ENCODE results near the gene LAPTM4A. TPM values are rescaled to one million over a fixed set of nuclear protein-coding genes. Genes with fewer than 3 reads are reported as not detected.

LAPTM4A gene
- total and polyA plus RNA-seq, 2 of the 4 experiments (the other 2 are of a cell fraction) = 97.7 to 401 TPM

DNA sequence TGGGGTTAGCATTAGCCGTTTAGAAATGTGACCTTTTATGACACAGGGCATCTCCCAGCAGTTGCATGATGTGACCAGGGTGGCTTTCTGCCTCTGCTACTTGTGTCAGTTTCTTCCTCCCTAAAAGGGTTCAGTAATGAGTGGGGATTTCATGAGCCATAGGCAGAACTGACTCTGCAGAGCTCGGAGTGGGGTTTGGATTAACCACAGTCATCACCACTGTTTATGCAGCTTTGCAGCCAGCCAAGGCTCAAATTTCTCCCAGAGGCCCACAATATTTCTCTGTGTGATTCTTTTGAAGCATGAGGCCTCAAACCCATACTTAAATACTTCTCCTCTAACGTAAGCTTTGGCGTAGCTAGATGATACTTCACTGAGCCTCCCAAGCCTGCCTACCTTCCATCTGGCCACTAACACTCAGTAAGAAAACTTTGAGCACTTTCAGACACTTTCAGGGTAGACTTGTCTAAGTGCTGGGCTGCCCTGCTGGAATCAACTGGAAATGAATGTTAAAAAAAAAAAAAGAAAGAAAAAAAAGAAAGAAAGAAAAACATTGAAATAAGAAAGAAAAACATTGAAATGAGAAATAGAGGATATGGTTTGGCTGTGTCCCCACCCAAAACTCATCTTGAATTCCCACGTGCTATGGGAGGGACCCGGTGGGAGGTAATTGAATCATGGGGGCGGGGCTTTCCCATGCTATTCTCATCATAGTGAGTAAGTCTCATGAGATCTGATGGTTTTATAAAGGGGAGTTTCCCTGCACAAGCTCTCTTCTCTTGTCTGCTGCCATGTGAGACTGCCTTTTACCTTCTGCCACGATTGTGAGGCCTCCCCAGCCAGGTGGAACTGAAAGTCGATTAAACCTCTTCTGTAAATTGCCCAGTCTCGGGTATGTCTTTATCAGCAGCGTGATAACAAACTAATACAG is 11.5 kb upstream of the LAPTM4A start:
- peaks cover 7% of the 10 kb centered on the region for H3K9me3 ChIP-seq (ENCODE audit: control insufficient read depth, insufficient read depth, low read length)
- dilution Hi-C loops (cut with HindIII; ENCODE audit: low sequenced_read_pairs, unreplicated experiment) = no loop called here
- peak overlapping the region; percentile 77; the same call in 1 of the 2 replicates for H3K14ac ChIP-seq (replicated peaks; ENCODE audit: low read depth, low read length)
- peaks cover 0 to 8% of the 10 kb centered on the region in 2 experiments; a peak in 2 of 4 replicates for H3K79me1 ChIP-seq (ENCODE audit: low read depth in 1 of 2, low read length in 2 of 2)
- in situ Hi-C loops (cut with MboI; ENCODE audit: low sequenced_read_pairs) = no loop called here
- H3K4me2 ChIP-seq (ENCODE audit: low read depth, low read length) = peak overlapping the region; percentile 75
- peak overlapping the region; percentile 34; the same call in 1 of the 2 replicates for H3K9ac ChIP-seq (ENCODE audit: low read depth, low read length)
- H4K5ac ChIP-seq (ENCODE audit: low read depth, low read length) = peak overlapping the region; percentile 84
- H2AK9ac ChIP-seq (replicated peaks; ENCODE audit: low read depth, low read length, poor library complexity) = peak overlapping the region; percentile 2
- peaks cover 23% of the 10 kb centered on the region for H3K4me1 ChIP-seq (ENCODE audit: control insufficient read depth, insufficient read depth, low read length)
- peak; percentile 99 for DNase-seq
- no peak overlapping the region for H2AFZ ChIP-seq (replicated peaks; ENCODE audit: low read length, poor library complexity)
- peak overlapping the region; percentile 89 for H3K18ac ChIP-seq (ENCODE audit: low read depth, low read length)
- TF ChIP-seq USF2 (IDR thresholded peaks at IDR 0.05; ENCODE audit: low read depth, low read length) (no peak), POLR2A (IDR thresholded peaks at IDR 0.05; ENCODE audit: low read depth, low read length) (no peak), MAFK (IDR thresholded peaks at IDR 0.05; ENCODE audit: low read depth, low read length) (peak; percentile 20; the same call in 1 of the 2 replicates), MXI1 (IDR thresholded peaks at IDR 0.05; ENCODE audit: borderline replicate concordance, low read depth, low read length) (0 out of 2 replicates have a peak, but pooled peaks have one; percentile 6), MAZ (IDR thresholded peaks at IDR 0.05; ENCODE audit: borderline replicate concordance, low read depth, low read length) (peak; percentile 23; the same call in 1 of the 2 replicates), RAD21 (IDR thresholded peaks at IDR 0.05; ENCODE audit: low read length) (peak; percentile 1; the same call in 1 of the 2 replicates), SMC3 (IDR thresholded peaks at IDR 0.05; ENCODE audit: low read depth, low read length) (0 out of 2 replicates have a peak, but pooled peaks have one; percentile 1)
- TF ChIP-seq, protein P1, sequence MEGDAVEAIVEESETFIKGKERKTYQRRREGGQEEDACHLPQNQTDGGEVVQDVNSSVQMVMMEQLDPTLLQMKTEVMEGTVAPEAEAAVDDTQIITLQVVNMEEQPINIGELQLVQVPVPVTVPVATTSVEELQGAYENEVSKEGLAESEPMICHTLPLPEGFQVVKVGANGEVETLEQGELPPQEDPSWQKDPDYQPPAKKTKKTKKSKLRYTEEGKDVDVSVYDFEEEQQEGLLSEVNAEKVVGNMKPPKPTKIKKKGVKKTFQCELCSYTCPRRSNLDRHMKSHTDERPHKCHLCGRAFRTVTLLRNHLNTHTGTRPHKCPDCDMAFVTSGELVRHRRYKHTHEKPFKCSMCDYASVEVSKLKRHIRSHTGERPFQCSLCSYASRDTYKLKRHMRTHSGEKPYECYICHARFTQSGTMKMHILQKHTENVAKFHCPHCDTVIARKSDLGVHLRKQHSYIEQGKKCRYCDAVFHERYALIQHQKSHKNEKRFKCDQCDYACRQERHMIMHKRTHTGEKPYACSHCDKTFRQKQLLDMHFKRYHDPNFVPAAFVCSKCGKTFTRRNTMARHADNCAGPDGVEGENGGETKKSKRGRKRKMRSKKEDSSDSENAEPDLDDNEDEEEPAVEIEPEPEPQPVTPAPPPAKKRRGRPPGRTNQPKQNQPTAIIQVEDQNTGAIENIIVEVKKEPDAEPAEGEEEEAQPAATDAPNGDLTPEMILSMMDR (conservative IDR thresholded peaks at IDR 0.05; ENCODE audit: low read depth, low read length) = 0 out of 2 replicates have a peak, but pooled peaks have one; percentile 19
- peak overlapping the region; percentile 86 for H3K27ac ChIP-seq (ENCODE audit: insufficient read depth, low read length)
- peak overlapping the region; percentile 85 for H4K91ac ChIP-seq (ENCODE audit: insufficient read depth, low read depth, low read length)
- WGBS, 2 experiments (ENCODE audit: extremely low coverage in 2 of 2, insufficient read length in 1 of 2) = 15% methylated on average over 2 of the region's 11 CpGs; no CpG with 5 or more reads in 1 of the 2 experiments
- no peaks in the 10 kb centered on the region for H3K27me3 ChIP-seq (ENCODE audit: control insufficient read depth, insufficient read depth, low read length)
- CTCF ChIA-PET = interaction anchor here (0.6 to 1.9 kb wide), 4 partner anchors 11 to 664 kb away, joined by 3 to 9 read pairs (median 6); partner anchors contain the start of gene LAPTM4A
- H3K36me3 ChIP-seq (ENCODE audit: control insufficient read depth, insufficient read depth, low read length) = no peaks in the 10 kb centered on the region
- peak overlapping the region; percentile 86 for H2BK5ac ChIP-seq (ENCODE audit: low read depth, low read length, poor library complexity, severe bottlenecking)
- no peak overlapping the region for H3K4me3 ChIP-seq (ENCODE audit: insufficient read depth, low read depth, low read length)
- peak overlapping the region; percentile 52 for H2BK20ac ChIP-seq (ENCODE audit: low read depth, low read length)
- no TSS peak for BruUV-seq (replicated peaks)
- H3K23ac ChIP-seq (ENCODE audit: low read depth, low read length) = peak overlapping the region; percentile 51
- intact Hi-C loops (cut with micrococcal nuclease) = loop anchor here (1.0 kb wide), 1 partner anchor 13 kb away; no protein-coding TSS in a partner anchor
- peaks cover 8% of the 10 kb centered on the region for H4K20me1 ChIP-seq (ENCODE audit: insufficient read depth, low read length)
- peak overlapping the region; percentile 75 for H2BK120ac ChIP-seq (ENCODE audit: low read depth, low read length)
- H3K56ac ChIP-seq (ENCODE audit: extremely low read depth, insufficient read depth, low read length) = peak overlapping the region; percentile 27; the same call in 1 of the 2 replicates
- peaks cover 15% of the 10 kb centered on the region for H3K9me1 ChIP-seq (ENCODE audit: insufficient read depth, low read length)
- H4K8ac ChIP-seq (ENCODE audit: low read depth in 2 of 2, low read length in 2 of 2) = peak overlapping the region; percentile 3 to 56; a peak in 3 of 4 replicates
- H2AK5ac ChIP-seq (ENCODE audit: low read depth, low read length) = peak overlapping the region; percentile 76
- H2BK15ac ChIP-seq (ENCODE audit: low read depth, low read length) = peak overlapping the region; percentile 27; the same call in 2 of the 3 replicates
- POLR2A ChIA-PET (ENCODE audit: unreplicated experiment) = interaction anchor here (3.4 kb wide), 1 partner anchor 11 kb away, joined by 18 read pairs; the partner anchor contains the start of gene LAPTM4A
- peak; percentile 94 for ATAC-seq (ENCODE audit: low read depth)
- peak overlapping the region; percentile 76 for H3K4ac ChIP-seq (ENCODE audit: low read depth, low read length)
